HG02571 (cell line): Measurements from ENCODE around the gene CADPS2.
A peak's percentile ranks its signal among the peaks of the same experiment; 100 is the strongest.

Source experiments
- ATAC-seq: cut with Tn5 transposase; IDR thresholded peaks from one replicate; pipeline ENCODE4 v1.9.1; 2021; ENCODE audit warnings: mild to moderate bottlenecking, moderate library complexity; ENCODE audit not compliant: unreplicated experiment

Gene CADPS2

GRCh38 chr7:122886357-122887081 lies at the start of gene CADPS2:
CADPS2 (minus strand) TSS chr7:122886460; CDS start chr7:122886337, 123 bp downstream.
- ATAC-seq = peak; percentile 77

- no peak for ATAC-seq
Measured at GRCh38 chr7:122935620-122936019, 49.4 kb upstream of the CADPS2 start.

GRCh38 chr7:122919643-122920181 lies 33.5 kb upstream of the CADPS2 start:
- no peak for ATAC-seq

GRCh38 chr7:122914812-122915211 lies 28.6 kb upstream of the CADPS2 start:
- ATAC-seq = no peak

- ATAC-seq = no peak
Measured at GRCh38 chr7:122913608-122914007, 27.3 kb upstream of the CADPS2 start.

- no peak for ATAC-seq
Measured at GRCh38 chr7:122902751-122903495, 16.7 kb upstream of the CADPS2 start.

- ATAC-seq = no peak
Measured at GRCh38 chr7:122901250-122901649, 15.0 kb upstream of the CADPS2 start.

GRCh38 chr7:122896509-122896908 lies 10.2 kb upstream of the CADPS2 start:
- no peak for ATAC-seq

GRCh38 chr7:122893486-122893885 lies 7.2 kb upstream of the CADPS2 start:
- ATAC-seq = no peak

GRCh38 chr7:122889116-122889515 lies 2.9 kb upstream of the CADPS2 start:
- ATAC-seq = no peak

GRCh38 chr7:122887848-122888247 lies 1.6 kb upstream of the CADPS2 start:
- ATAC-seq = no peak

GRCh38 chr7:122887198-122887597 lies 938 bp upstream of the CADPS2 start:
- no peak for ATAC-seq

- peak; percentile 22 for ATAC-seq
Measured at GRCh38 chr7:122885583-122886356, 490 bp downstream of the CADPS2 start.

- no peak for ATAC-seq
Measured at GRCh38 chr7:122884186-122884585, 2.1 kb downstream of the CADPS2 start.

- ATAC-seq = no peak
Measured at GRCh38 chr7:122883049-122883680, 3.1 kb downstream of the CADPS2 start.

GRCh38 chr7:122881324-122881723 lies 4.9 kb downstream of the CADPS2 start:
- ATAC-seq = no peak

- ATAC-seq = no peak
Measured at GRCh38 chr7:122869260-122869659, 17.0 kb downstream of the CADPS2 start.

- ATAC-seq = no peak
Measured at GRCh38 chr7:122867471-122867980, 18.7 kb downstream of the CADPS2 start.

GRCh38 chr7:122864838-122865237 lies 21.4 kb downstream of the CADPS2 start:
- no peak for ATAC-seq

GRCh38 chr7:122864016-122864415 lies 22.2 kb downstream of the CADPS2 start:
- ATAC-seq = no peak

- ATAC-seq = no peak
Measured at GRCh38 chr7:122858320-122858719, 27.9 kb downstream of the CADPS2 start.
